ENCODE results near the gene MATR3.
"Not testable (repeated sequence)": the region's sequence is repeated elsewhere in the genome, so short reads cannot be mapped to it uniquely, and the experiment has no call there.

Gene MATR3

DNA sequence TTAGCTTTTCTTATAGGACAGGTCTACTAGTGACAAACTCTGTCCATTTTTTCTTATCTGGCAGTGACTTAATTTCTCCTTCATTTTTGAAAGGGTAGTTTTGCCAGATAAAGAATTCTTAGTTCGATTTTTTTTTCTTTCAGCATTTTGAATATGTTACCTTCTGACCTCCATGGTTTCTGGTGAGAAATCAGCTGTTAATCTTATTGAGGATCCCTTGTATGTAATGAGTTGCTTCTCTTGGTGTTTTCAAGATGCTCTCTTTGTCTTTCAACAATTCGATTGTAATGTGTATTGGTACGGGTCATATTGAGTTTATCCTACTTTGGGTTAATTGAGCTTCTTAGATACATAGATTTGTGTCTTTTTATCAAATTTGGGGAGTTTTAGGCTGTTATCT, 60.6 kb downstream of the MATR3 start:
- no peak for DNase-seq

- not testable (repeated sequence) for DNase-seq
These were observed 62.4 kb downstream of the MATR3 start for GRCh38 chr5:139355900-139356299.

DNA sequence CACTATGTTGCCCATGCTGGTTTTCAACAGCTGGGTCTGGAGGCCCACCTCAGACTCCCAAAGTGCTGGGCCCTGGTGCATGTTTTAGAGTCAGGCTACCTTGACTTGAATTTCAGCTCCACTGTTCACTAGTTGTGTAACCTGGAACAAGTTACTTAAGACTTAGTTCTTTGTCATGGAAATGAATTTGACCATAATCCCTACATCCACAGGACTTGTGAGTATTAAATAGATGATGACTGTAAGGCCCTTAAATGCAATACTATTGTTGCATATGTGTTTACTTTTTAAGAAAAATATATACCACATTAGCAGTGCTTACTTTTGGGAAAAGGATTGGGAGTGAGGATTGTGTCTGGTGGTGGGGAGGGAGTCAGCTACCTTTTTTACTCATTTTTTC, 64.5 kb downstream of the MATR3 start:
- DNase-seq, result no peak

DNA sequence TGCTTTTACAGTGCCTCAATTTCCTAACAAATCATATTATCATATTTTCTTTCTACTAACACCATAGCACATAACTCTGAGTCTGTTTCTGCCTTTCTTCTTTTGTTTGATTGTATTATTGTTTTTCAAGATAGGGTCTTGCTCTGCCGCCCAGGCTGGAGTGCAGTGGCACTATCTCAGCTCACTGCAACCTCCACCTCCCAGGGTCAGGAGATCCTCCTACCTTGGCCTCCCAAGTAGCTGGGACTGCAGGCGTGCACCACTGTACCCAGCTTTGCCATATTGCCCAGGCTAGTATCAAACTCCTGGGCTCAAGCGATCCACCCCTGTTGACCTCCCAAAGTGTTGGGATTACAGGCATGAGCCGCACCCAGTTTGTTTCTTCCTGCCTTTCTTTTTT, 66.8 kb downstream of the MATR3 start:
- DNase-seq, result no peak

DNA sequence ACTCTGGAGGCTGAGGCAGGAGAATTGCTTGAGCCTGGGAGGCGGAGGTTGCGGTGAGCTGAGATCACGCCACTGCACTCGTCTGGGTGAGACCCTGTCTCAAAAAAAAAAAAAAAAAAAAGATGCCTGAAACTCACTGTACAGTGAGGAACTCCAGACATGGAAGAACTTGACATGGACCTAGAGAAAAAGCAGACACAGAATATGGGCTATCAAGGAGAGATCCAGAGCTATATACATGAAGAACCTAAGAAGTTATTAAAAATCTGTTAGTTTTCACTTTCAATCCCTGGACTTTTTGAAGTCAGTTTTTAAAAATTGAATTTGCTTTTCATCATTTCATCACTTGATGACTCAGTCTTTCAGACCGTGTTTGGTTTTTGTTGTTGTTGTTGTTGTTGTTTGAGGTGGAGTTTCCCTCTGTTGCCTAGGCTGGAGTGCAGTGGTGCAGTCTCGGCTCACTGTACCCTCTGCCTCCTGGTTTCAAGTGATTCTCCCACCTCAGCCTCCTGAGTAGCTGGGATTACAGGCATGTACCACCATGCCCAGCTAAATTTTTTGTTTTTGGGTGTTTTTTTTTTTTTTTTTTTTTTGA, 68.4 kb downstream of the MATR3 start:
- DNase-seq, result no peak

GRCh38 chr5:139363937-139364336, 70.4 kb downstream of the MATR3 start:
- DNase-seq, result no peak

- no peak for DNase-seq
These were observed 70.9 kb downstream of the MATR3 start for GRCh38 chr5:139364466-139364865.

DNA sequence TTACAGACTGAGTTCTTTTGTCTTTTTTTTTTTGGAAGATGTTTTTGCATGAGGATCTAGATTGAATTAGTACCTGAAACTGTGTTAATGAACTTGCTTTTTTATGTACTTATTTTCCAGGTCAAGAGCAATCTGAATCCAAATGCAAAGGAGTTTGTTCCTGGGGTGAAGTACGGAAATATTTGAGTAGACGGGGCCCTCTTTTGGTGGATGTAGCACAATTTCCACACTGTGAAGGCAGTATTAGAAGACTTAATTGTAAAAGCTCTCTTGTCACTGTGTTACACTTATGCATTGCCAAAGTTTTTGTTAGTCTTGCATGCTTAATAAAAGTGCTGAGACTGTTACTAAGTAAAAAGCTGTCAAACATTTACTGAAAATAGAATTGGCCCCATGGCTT, 75.1 kb downstream of the MATR3 start:
- DNase-seq, result no peak

DNA sequence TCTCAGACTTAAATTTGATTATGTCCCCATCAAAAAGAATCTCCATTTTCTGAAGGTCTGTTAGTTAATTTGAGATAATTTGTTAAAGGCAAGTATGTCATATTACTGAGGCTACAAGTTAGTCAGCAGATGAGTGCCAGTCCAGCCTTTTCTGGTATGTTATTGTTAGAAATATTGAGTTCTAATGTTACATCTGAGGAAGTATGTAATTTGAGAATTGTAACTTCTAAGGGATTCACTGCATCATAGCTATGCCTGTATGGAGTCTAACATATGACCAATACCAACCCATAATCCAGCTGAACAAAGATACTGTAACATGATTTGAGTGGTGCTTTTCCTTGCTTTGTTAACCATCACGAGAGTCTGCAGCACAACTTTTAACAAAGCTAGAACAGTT, 75.6 kb downstream of the MATR3 start:
- no peak for DNase-seq

DNA sequence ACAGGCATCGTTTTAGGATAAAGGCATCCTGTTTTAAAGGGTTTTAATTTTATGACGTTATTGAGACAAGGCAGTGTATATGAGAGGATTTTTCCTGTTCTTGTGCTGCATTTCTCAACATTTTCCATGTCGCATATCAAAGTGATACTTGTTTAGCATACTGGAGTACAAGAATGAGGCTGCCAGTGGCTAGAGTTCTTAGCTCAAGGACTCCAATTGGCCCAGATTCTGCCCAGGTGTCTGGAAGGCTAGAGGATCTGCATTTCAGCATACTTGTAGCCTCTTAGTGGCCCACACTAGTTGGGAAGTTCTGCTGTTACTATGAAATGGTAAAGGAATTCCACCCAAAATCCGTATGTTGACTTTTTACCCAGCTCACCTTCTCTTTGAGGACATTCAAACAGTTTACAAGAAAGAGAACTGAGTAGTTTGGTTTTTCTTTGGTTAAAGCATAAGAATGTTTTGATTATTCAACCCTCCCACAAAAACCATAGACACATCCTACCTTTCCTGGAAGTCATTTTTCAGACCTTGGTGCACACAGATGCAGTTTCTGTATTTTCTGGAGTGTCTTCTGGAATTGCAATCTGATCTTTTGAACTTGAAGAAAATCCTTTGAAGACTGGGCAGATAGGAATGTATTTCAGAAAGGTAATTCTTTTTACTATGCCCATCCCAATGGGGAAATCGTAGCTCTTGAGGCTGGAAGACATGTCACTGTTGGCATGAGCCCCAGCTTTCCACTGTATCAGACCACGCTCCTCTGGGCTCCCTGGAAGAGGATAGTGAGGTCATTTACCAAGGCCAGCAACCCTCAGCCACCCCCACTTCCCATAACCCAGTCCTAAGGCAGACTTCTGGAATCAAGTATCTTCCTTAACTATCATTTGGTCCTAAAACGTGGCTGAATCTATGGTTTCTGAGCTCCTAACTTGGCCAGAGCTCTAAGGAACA, 78.2 kb downstream of the MATR3 start:
- no peak for DNase-seq

GRCh38 chr5:139374909-139375308, 81.4 kb downstream of the MATR3 start:
- DNase-seq, result no peak

DNA sequence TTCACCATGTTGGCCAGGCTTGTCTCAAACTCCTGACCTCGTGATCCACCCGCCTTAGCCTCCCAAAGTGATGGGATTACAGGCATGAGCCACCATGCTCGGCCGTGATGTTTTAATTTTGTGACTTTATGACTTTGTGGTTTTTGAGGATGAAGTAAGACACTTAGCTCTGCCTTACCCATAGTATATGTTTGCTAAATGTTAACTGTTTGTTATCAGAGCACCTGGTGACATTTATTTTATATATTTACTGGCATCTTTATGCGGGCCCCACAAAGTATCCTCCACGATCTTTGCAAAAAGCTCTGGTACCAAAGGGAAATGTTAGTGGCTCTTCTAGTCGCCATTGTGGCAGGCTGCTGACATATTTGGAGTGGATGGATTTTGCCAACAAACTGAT, 82.8 kb downstream of the MATR3 start:
- no peak for DNase-seq

DNA sequence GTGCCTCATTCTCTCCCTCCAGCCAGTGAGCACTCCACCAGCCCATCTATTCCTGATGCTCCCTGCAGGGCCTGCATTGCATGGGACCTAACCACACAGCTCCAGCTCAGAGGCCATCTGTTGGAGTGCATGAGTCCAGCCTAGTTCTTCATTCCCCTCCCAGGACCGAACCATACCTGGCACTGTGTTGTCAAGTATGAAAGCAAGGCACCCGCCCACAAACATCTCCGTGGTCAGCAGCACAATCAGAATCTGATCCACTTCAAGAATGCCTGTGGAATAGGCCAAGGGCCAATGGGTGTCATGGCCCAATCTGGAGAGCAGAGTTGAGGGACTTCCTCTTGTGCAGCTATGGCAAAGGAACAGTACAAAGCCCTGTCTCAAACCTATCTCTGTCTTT, 83.7 kb downstream of the MATR3 start:
- no peak for DNase-seq

- DNase-seq, result no peak
These were observed 84.7 kb downstream of the MATR3 start for GRCh38 chr5:139378101-139378825.

GRCh38 chr5:139378941-139379361, 85.4 kb downstream of the MATR3 start:
- no peak for DNase-seq

GRCh38 chr5:139379626-139380449, 86.3 kb downstream of the MATR3 start:
- DNase-seq, result no peak

Data from kidney glomerular epithelial cell (primary cell).